ENCODE data around the gene RPS4Y2.

The RPS4Y2 gene

GRCh38 chrY:20755808-20756207, at the start of gene RPS4Y2:
TSS of gene RPS4Y2 (plus strand) at chrY:20756108. CDS start at chrY:20756164, 56 bp downstream.
- in situ Hi-C loops (cut with MboI; ENCODE audit: low sequenced_read_pairs): no loop called here

- in situ Hi-C loops (cut with MboI; ENCODE audit: low sequenced_read_pairs): no loop called here
Measured at GRCh38 chrY:20714391-20714790, 41.5 kb upstream of the RPS4Y2 start.

- in situ Hi-C loops (cut with MboI; ENCODE audit: low sequenced_read_pairs): no loop called here
Measured at GRCh38 chrY:20726184-20726907, 29.6 kb upstream of the RPS4Y2 start.

GRCh38 chrY:20735200-20735599, 20.7 kb upstream of the RPS4Y2 start:
- in situ Hi-C loops (cut with MboI; ENCODE audit: low sequenced_read_pairs): no loop called here

- in situ Hi-C loops (cut with MboI; ENCODE audit: low sequenced_read_pairs): no loop called here
Measured at GRCh38 chrY:20739806-20740205, 16.1 kb upstream of the RPS4Y2 start.

GRCh38 chrY:20740609-20741008, 15.3 kb upstream of the RPS4Y2 start:
- in situ Hi-C loops (cut with MboI; ENCODE audit: low sequenced_read_pairs): no loop called here

- in situ Hi-C loops (cut with MboI; ENCODE audit: low sequenced_read_pairs): no loop called here
Measured at GRCh38 chrY:20745060-20745459, 10.8 kb upstream of the RPS4Y2 start.

GRCh38 chrY:20746919-20747318, 9.0 kb upstream of the RPS4Y2 start:
- in situ Hi-C loops (cut with MboI; ENCODE audit: low sequenced_read_pairs): no loop called here

- in situ Hi-C loops (cut with MboI; ENCODE audit: low sequenced_read_pairs): no loop called here
Measured at GRCh38 chrY:20763869-20764268, 8.0 kb downstream of the RPS4Y2 start.

GRCh38 chrY:20765117-20765516, 9.2 kb downstream of the RPS4Y2 start:
- in situ Hi-C loops (cut with MboI; ENCODE audit: low sequenced_read_pairs): no loop called here

GRCh38 chrY:20770755-20771154, 14.8 kb downstream of the RPS4Y2 start:
- in situ Hi-C loops (cut with MboI; ENCODE audit: low sequenced_read_pairs): no loop called here

- in situ Hi-C loops (cut with MboI; ENCODE audit: low sequenced_read_pairs): no loop called here
Measured at GRCh38 chrY:20776104-20776503, 20.2 kb downstream of the RPS4Y2 start.

- in situ Hi-C loops (cut with MboI; ENCODE audit: low sequenced_read_pairs): no loop called here
Measured at GRCh38 chrY:20780104-20780654, 24.3 kb downstream of the RPS4Y2 start.

GRCh38 chrY:20780776-20781175, 24.9 kb downstream of the RPS4Y2 start:
- in situ Hi-C loops (cut with MboI; ENCODE audit: low sequenced_read_pairs): no loop called here

- in situ Hi-C loops (cut with MboI; ENCODE audit: low sequenced_read_pairs): no loop called here
Measured at GRCh38 chrY:20781408-20781807, 25.5 kb downstream of the RPS4Y2 start.

GRCh38 chrY:20784965-20785364, 29.1 kb downstream of the RPS4Y2 start:
- in situ Hi-C loops (cut with MboI; ENCODE audit: low sequenced_read_pairs): no loop called here

- in situ Hi-C loops (cut with MboI; ENCODE audit: low sequenced_read_pairs): no loop called here
Measured at GRCh38 chrY:20787076-20787475, 31.2 kb downstream of the RPS4Y2 start.

GRCh38 chrY:20798351-20799049, 42.6 kb downstream of the RPS4Y2 start:
- in situ Hi-C loops (cut with MboI; ENCODE audit: low sequenced_read_pairs): no loop called here

- in situ Hi-C loops (cut with MboI; ENCODE audit: low sequenced_read_pairs): no loop called here
Measured at GRCh38 chrY:20802659-20803058, 46.8 kb downstream of the RPS4Y2 start.

- in situ Hi-C loops (cut with MboI; ENCODE audit: low sequenced_read_pairs): no loop called here
Measured at GRCh38 chrY:20806243-20806642, 50.3 kb downstream of the RPS4Y2 start.

GRCh38 chrY:20813459-20813858, 57.6 kb downstream of the RPS4Y2 start:
- in situ Hi-C loops (cut with MboI; ENCODE audit: low sequenced_read_pairs): no loop called here

- in situ Hi-C loops (cut with MboI; ENCODE audit: low sequenced_read_pairs): no loop called here
Measured at GRCh38 chrY:20814794-20815193, 58.9 kb downstream of the RPS4Y2 start.

All from HL-60/S4 (cell line).